Measurements from ENCODE around the gene SPATA32. TPM values are rescaled to one million over a fixed set of nuclear protein-coding genes. Genes with fewer than 3 reads are reported as not detected.

Gene SPATA32
- polyA plus RNA-seq, 2 of the 4 experiments (the other 2 are of a cell fraction): 0.05 to 0.21 TPM

- ATAC-seq (peak; percentile 41 to 60; a peak in 4 of 6 replicates), DNase-seq (ENCODE audit: low read depth in 1 of 2, low spot score in 1 of 2) (peak in 1 of 2 experiments; percentile 65), FAIRE-seq (no peak)
- POLR2A ChIA-PET: interaction anchor here (1.2 to 1.4 kb wide), 2 partner anchors 9 to 87 kb away, joined by 3 read pairs; no protein-coding TSS in a partner anchor
- WGBS (ENCODE audit: missing lambda C conversion rate): 88% methylated on average over 21 of the region's 21 CpGs
- Histone ChIP-seq H3K4me2 (no peak overlapping the region), H3K9me3 (no peaks in the 10 kb centered on the region), H3K4me1 (peaks cover 28% of the 10 kb centered on the region), H3K4me3 (no peak overlapping the region), H3K27ac (peak overlapping the region; percentile 49 to 74; a peak in 5 of 6 replicates)
- TF ChIP-seq ELK1 (IDR thresholded peaks at IDR 0.05; ENCODE audit: low read depth, low read length) (no peak), RAD21 (conservative IDR thresholded peaks at IDR 0.05 in 1 of 2, IDR thresholded peaks at IDR 0.05 in 1 of 2) (peak; percentile 28 to 34; a peak in 3 of 5 replicates), CTCF (IDR thresholded peaks at IDR 0.05) (peak; percentile 44), SMC3 (IDR thresholded peaks at IDR 0.05) (peak; percentile 48; the same call in 2 of the 3 replicates)
- CTCF ChIA-PET: interaction anchor here (0.7 to 34.8 kb wide), 20 partner anchors 9 to 149 kb away, joined by 3 to 1120 read pairs (median 6); partner anchors contain the start of genes ACBD4 and MAP3K14
These were observed 22.6 kb upstream of the SPATA32 start for GRCh38 chr17:45284176-45285140.

- CTCF ChIA-PET: interaction anchor here (0.7 to 34.8 kb wide), 19 partner anchors 10 to 148 kb away, joined by 3 to 1120 read pairs (median 4); partner anchors contain the start of genes ACBD4 and MAP3K14
- WGBS (ENCODE audit: missing lambda C conversion rate): 73% methylated on average over 10 of the region's 10 CpGs
- FAIRE-seq: no peak
These were observed 21.8 kb upstream of the SPATA32 start for GRCh38 chr17:45283711-45284110.

GRCh38 chr17:45282683-45283644 lies 21.1 kb upstream of the SPATA32 start:
- no peak for FAIRE-seq
- TF ChIP-seq MAX (IDR thresholded peaks at IDR 0.05) (no peak), FOSL2 (IDR thresholded peaks at IDR 0.05) (no peak), FOSL2 (CRISPR knock-in tag; IDR thresholded peaks at IDR 0.05) (peak; percentile 40; the same call in 1 of the 2 replicates)
- Histone ChIP-seq H3K4me3 (no peak overlapping the region), H3K4me1 (peaks cover 34% of the 10 kb centered on the region), H3K27ac (peak overlapping the region; percentile 16 to 74; a peak in 3 of 6 replicates), H3K9me3 (no peaks in the 10 kb centered on the region), H3K4me2 (no peak overlapping the region)
- ChIA-PET CTCF (interaction anchor here (0.7 to 34.8 kb wide), 17 partner anchors 11 to 145 kb away, joined by 3 to 1120 read pairs (median 5); partner anchors contain the start of gene MAP3K14), POLR2A (interaction anchor here (1.2 kb wide), 1 partner anchor 10 kb away, joined by 3 read pairs; no protein-coding TSS in a partner anchor)
- ATAC-seq: peak; percentile 32 to 49; a peak in 3 of 6 replicates
- DNase-seq (ENCODE audit: low read depth in 1 of 2, low spot score in 1 of 2): no peak
- WGBS (ENCODE audit: missing lambda C conversion rate): 80% methylated on average over 21 of the region's 21 CpGs

More at GRCh38 chr17:45283711-45284110, 21.8 kb upstream of the SPATA32 start:
- POLR2A ChIA-PET: interaction anchor here (1.2 kb wide), 1 partner anchor 10 kb away, joined by 3 read pairs; no protein-coding TSS in a partner anchor
- Histone ChIP-seq H3K4me3 (no peak overlapping the region), H3K27ac (peak overlapping the region; percentile 49 to 74; a peak in 5 of 6 replicates), H3K4me2 (no peak overlapping the region), H3K4me1 (peaks cover 29% of the 10 kb centered on the region), H3K9me3 (no peaks in the 10 kb centered on the region)
- ATAC-seq (no peak; a peak in 1 of 6 replicates), DNase-seq (ENCODE audit: low read depth in 1 of 2, low spot score in 1 of 2) (no peak)
- no peak for TF ChIP-seq RCOR1 (IDR thresholded peaks at IDR 0.05; ENCODE audit: low read depth, low read length)

- Histone ChIP-seq H3K9me3 (no peaks in the 10 kb centered on the region), H3K4me2 (no peak overlapping the region), H3K4me3 (no peak overlapping the region), H3K27ac (peak overlapping the region in 1 of 2 experiments; percentile 44; a peak in 2 of 6 replicates), H3K4me1 (peaks cover 50% of the 10 kb centered on the region)
- no peak for ATAC-seq
- DNase-seq (ENCODE audit: low read depth in 1 of 2, low spot score in 1 of 2): no peak
- 78% methylated on average over 3 of the region's 3 CpGs for WGBS (ENCODE audit: missing lambda C conversion rate)
- CTCF ChIA-PET: interaction anchor here (0.9 to 34.8 kb wide), 8 partner anchors 10 to 113 kb away, joined by 4 to 1120 read pairs (median 94); partner anchors contain the start of genes FMNL1 and MAP3K14
- POLR2A ChIA-PET: no interaction called here
- no peak for FAIRE-seq
- TF ChIP-seq E2F6 (IDR thresholded peaks at IDR 0.05; ENCODE audit: borderline replicate concordance, low read depth): no peak
- TF ChIP-seq RNF2 (IDR thresholded peaks at IDR 0.05; ENCODE audit: borderline replicate concordance, low read depth): no peak
- no peak for TF ChIP-seq CBX2 (IDR thresholded peaks at IDR 0.05; ENCODE audit: borderline replicate concordance, low read depth)
- no peak for TF ChIP-seq EP300 (IDR thresholded peaks at IDR 0.05)
- TF ChIP-seq BHLHE40 (IDR thresholded peaks at IDR 0.05; ENCODE audit: low read depth, low read length): no peak
- TF ChIP-seq CTCF (IDR thresholded peaks at IDR 0.05): no peak
These were observed 18.0 kb upstream of the SPATA32 start for GRCh38 chr17:45279898-45280297.
